ENCODE results near the gene SMIM32. TPM values are rescaled to one million over a fixed set of nuclear protein-coding genes. Genes with fewer than 3 reads are reported as not detected.

Gene SMIM32
- total RNA-seq, 2 experiments from 2014 or later: not detected

DNA sequence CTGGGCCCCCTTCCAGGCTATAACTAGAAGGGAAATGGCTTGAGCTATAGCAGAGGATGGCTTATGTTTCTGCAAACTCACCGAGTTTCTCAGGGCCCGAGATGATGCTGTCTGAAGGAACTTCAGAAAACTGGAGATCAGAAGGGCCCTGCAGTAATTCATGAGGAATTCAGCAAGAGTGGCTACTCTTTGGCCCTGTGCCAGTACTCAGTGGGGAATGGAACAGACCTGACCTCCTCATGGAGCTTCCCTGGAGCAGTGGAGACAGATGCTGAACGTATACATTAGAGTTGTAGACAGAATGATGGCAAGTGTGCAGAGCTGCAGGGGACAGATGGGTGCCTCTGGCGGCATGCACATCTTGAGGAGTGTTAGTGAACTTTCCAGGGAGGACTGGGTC is 17.3 kb upstream of the SMIM32 start:
- ATAC-seq (ENCODE audit: poor library complexity) (no peak), DNase-seq (no peak)
- Histone ChIP-seq H3K9me3 (ENCODE audit: control insufficient read depth in 1 of 2, insufficient read depth in 1 of 2, low read length in 2 of 2) (no peaks in the 10 kb centered on the region), H3K27ac (ENCODE audit: low read depth in 1 of 2, low read length in 2 of 2) (no peak overlapping the region), H3K27me3 (ENCODE audit: control insufficient read depth in 1 of 2, insufficient read depth in 2 of 2, low read length in 2 of 2) (peaks cover 0 to 2% of the 10 kb centered on the region in 2 experiments), H3K4me3 (ENCODE audit: low read length) (no peak overlapping the region), H3K36me3 (ENCODE audit: insufficient read depth, low read length) (no peaks in the 10 kb centered on the region), H3K4me1 (ENCODE audit: insufficient read depth, low read length) (no peaks in the 10 kb centered on the region)
- TF ChIP-seq, protein P1, sequence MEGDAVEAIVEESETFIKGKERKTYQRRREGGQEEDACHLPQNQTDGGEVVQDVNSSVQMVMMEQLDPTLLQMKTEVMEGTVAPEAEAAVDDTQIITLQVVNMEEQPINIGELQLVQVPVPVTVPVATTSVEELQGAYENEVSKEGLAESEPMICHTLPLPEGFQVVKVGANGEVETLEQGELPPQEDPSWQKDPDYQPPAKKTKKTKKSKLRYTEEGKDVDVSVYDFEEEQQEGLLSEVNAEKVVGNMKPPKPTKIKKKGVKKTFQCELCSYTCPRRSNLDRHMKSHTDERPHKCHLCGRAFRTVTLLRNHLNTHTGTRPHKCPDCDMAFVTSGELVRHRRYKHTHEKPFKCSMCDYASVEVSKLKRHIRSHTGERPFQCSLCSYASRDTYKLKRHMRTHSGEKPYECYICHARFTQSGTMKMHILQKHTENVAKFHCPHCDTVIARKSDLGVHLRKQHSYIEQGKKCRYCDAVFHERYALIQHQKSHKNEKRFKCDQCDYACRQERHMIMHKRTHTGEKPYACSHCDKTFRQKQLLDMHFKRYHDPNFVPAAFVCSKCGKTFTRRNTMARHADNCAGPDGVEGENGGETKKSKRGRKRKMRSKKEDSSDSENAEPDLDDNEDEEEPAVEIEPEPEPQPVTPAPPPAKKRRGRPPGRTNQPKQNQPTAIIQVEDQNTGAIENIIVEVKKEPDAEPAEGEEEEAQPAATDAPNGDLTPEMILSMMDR (IDR thresholded peaks at IDR 0.05): no peak
- Mint-ChIP-seq H3K9me3 (no peaks in the 10 kb centered on the region), H3K36me3 (ENCODE audit: low read depth) (no peaks in the 10 kb centered on the region), H3K27me3 (peaks cover 30% of the 10 kb centered on the region), H3K4me1 (ENCODE audit: low read depth) (no peaks in the 10 kb centered on the region), H3K27ac (no peak overlapping the region), H3K4me3 (no peak overlapping the region)
- intact Hi-C loops (cut with DNase I, micrococcal nuclease): loop anchor here (5.0 to 10.0 kb wide), 2 partner anchors 743 to 745 kb away; no protein-coding TSS in a partner anchor
- ChIA-PET CTCF (no interaction called here), POLR2A (no interaction called here)

DNA sequence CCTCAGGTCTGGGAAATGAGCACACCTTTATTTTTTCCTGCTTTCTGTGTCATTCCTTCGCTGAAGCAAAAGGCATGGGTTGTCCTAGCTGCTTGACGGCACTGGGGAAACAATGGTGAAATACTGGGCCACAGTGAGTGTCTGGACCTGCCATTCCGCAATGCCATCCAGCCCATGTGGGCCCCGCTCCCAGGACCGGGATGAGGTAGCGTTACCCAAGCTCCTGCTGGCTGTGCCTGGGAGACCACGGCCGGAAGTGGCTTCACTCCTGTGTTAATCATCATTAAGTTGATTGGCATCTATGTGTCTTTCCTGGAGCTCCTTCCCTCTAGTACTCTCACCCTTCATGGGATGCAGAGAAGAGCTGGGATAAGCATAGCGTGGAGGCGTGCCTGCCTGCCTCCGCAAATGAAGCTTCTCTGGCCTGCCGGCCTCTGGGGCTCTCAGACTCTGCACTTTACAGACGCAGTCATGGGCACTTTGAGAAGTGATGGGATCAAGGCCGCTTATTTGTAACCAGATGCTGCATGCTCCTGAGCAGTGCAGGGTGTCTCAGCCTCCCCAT is 16.5 kb upstream of the SMIM32 start:
- ChIA-PET POLR2A (no interaction called here), CTCF (no interaction called here)
- H3K4me3 ChIP-seq (ENCODE audit: low read length): no peak overlapping the region
- intact Hi-C loops (cut with DNase I, micrococcal nuclease): no loop called here
- H3K9me3 Mint-ChIP-seq: no peaks in the 10 kb centered on the region
- no peak for ATAC-seq (ENCODE audit: poor library complexity)
- no peak overlapping the region for H3K4me3 Mint-ChIP-seq
- H3K27me3 ChIP-seq (ENCODE audit: control insufficient read depth in 1 of 2, insufficient read depth in 2 of 2, low read length in 2 of 2): peaks cover 0 to 2% of the 10 kb centered on the region in 2 experiments
- H3K4me1 ChIP-seq (ENCODE audit: insufficient read depth, low read length): no peaks in the 10 kb centered on the region
- H3K27me3 Mint-ChIP-seq: peaks cover 27% of the 10 kb centered on the region
- H3K27ac Mint-ChIP-seq: no peak overlapping the region
- H3K36me3 Mint-ChIP-seq (ENCODE audit: low read depth): no peaks in the 10 kb centered on the region
- no peak overlapping the region for H3K27ac ChIP-seq (ENCODE audit: low read depth in 1 of 2, low read length in 2 of 2)
- TF ChIP-seq, protein P1 (IDR thresholded peaks at IDR 0.05): no peak
- no peaks in the 10 kb centered on the region for H3K9me3 ChIP-seq (ENCODE audit: control insufficient read depth in 1 of 2, insufficient read depth in 1 of 2, low read length in 2 of 2)
- no peaks in the 10 kb centered on the region for H3K4me1 Mint-ChIP-seq (ENCODE audit: low read depth)
- H3K36me3 ChIP-seq (ENCODE audit: insufficient read depth, low read length): no peaks in the 10 kb centered on the region
- DNase-seq: no peak

DNA sequence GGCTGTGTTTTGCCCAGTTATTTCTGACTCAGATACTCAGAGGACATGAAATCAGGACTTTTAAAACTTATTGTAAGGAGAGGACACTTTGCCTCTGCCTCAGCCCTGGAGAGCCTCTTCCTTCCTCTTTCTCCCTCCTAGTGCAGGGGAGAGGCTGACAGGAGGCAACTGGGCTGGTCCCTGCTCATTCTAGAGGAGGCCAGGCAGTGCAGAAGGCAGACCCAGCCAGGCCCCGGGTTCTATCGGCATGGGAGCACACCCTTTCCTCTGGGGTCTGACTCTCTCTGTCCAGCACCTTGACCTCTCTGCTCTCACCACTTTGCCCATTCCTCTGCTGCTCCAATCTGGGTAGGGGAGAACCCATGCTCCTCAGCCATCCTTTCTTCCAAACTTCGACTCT is 16.0 kb upstream of the SMIM32 start:
- no peak overlapping the region for H3K4me3 ChIP-seq (ENCODE audit: low read length)
- no peak for DNase-seq
- Mint-ChIP-seq H3K9me3 (no peaks in the 10 kb centered on the region), H3K36me3 (ENCODE audit: low read depth) (no peaks in the 10 kb centered on the region), H3K4me1 (ENCODE audit: low read depth) (no peaks in the 10 kb centered on the region), H3K4me3 (no peak overlapping the region), H3K27ac (no peak overlapping the region), H3K27me3 (peaks cover 26% of the 10 kb centered on the region)
- H3K9me3 ChIP-seq (ENCODE audit: control insufficient read depth in 1 of 2, insufficient read depth in 1 of 2, low read length in 2 of 2): no peaks in the 10 kb centered on the region
- peaks cover 0 to 2% of the 10 kb centered on the region in 2 experiments for H3K27me3 ChIP-seq (ENCODE audit: control insufficient read depth in 1 of 2, insufficient read depth in 2 of 2, low read length in 2 of 2)
- CTCF ChIA-PET: no interaction called here
- intact Hi-C loops (cut with DNase I, micrococcal nuclease): no loop called here
- TF ChIP-seq, protein P1 (IDR thresholded peaks at IDR 0.05): no peak
- no peaks in the 10 kb centered on the region for H3K4me1 ChIP-seq (ENCODE audit: insufficient read depth, low read length)
- H3K36me3 ChIP-seq (ENCODE audit: insufficient read depth, low read length): no peaks in the 10 kb centered on the region
- no peak for ATAC-seq (ENCODE audit: poor library complexity)
- POLR2A ChIA-PET: no interaction called here
- H3K27ac ChIP-seq (ENCODE audit: low read depth in 1 of 2, low read length in 2 of 2): no peak overlapping the region

Measured in CD4-positive, alpha-beta T cell (primary cell).